ENCODE data around the gene LRRC30. TPM values are rescaled to one million over a fixed set of nuclear protein-coding genes. Genes with fewer than 3 reads are reported as not detected.
"Not testable (repeated sequence)": the region's sequence is repeated elsewhere in the genome, so short reads cannot be mapped to it uniquely, and the experiment has no call there.

LRRC30 gene
- total RNA-seq, 1 donor from 2014 or later = not detected

- no peaks in the 10 kb centered on the region for H3K36me3 ChIP-seq
- no peaks in the 10 kb centered on the region for H3K9me3 ChIP-seq (replicated peaks)
- intact Hi-C loops (cut with micrococcal nuclease) = no loop called here
- H3K4me3 ChIP-seq = no peak overlapping the region
- TF ChIP-seq CTCF (IDR thresholded peaks at IDR 0.05; ENCODE audit: borderline replicate concordance) = no peak
- H3K27me3 ChIP-seq (ENCODE audit: low read depth) = peaks cover 13% of the 10 kb centered on the region
- H3K4me1 ChIP-seq = no peaks in the 10 kb centered on the region
- H3K27ac ChIP-seq (replicated peaks) = no peak overlapping the region
- DNase-seq = no peak
These were observed 34.5 kb upstream of the LRRC30 start for GRCh38 chr18:7196421-7196820.

- peaks cover under 1% of the 10 kb centered on the region for H3K4me1 ChIP-seq
- TF ChIP-seq CTCF (IDR thresholded peaks at IDR 0.05; ENCODE audit: borderline replicate concordance) = no peak
These were observed 33.0 kb upstream of the LRRC30 start for GRCh38 chr18:7197854-7198253.

GRCh38 chr18:7198326-7198725 lies 32.6 kb upstream of the LRRC30 start:
- no peak overlapping the region for H3K4me3 ChIP-seq
- DNase-seq = no peak
- peaks cover 13% of the 10 kb centered on the region for H3K27me3 ChIP-seq (ENCODE audit: low read depth)
- H3K27ac ChIP-seq (replicated peaks) = no peak overlapping the region
- peaks cover 4% of the 10 kb centered on the region for H3K4me1 ChIP-seq
- H3K9me3 ChIP-seq (replicated peaks) = no peaks in the 10 kb centered on the region
- intact Hi-C loops (cut with micrococcal nuclease) = no loop called here
- TF ChIP-seq CTCF (IDR thresholded peaks at IDR 0.05; ENCODE audit: borderline replicate concordance) = no peak
- no peaks in the 10 kb centered on the region for H3K36me3 ChIP-seq

More at GRCh38 chr18:7197854-7198253, 33.0 kb upstream of the LRRC30 start:
- H3K9me3 ChIP-seq (replicated peaks) = no peaks in the 10 kb centered on the region
- H3K4me3 ChIP-seq = no peak overlapping the region
- intact Hi-C loops (cut with micrococcal nuclease) = no loop called here
- H3K27me3 ChIP-seq (ENCODE audit: low read depth) = peaks cover 13% of the 10 kb centered on the region
- H3K27ac ChIP-seq (replicated peaks) = no peak overlapping the region
- no peak for DNase-seq
- no peaks in the 10 kb centered on the region for H3K36me3 ChIP-seq

- H3K4me3 ChIP-seq = no peak overlapping the region
- H3K4me1 ChIP-seq = peaks cover 17% of the 10 kb centered on the region
- no peak for DNase-seq
- H3K27ac ChIP-seq (replicated peaks) = no peak overlapping the region
- no peaks in the 10 kb centered on the region for H3K27me3 ChIP-seq (ENCODE audit: low read depth)
- intact Hi-C loops (cut with micrococcal nuclease) = no loop called here
- no peaks in the 10 kb centered on the region for H3K9me3 ChIP-seq (replicated peaks)
- H3K36me3 ChIP-seq = no peaks in the 10 kb centered on the region
- TF ChIP-seq CTCF (IDR thresholded peaks at IDR 0.05; ENCODE audit: borderline replicate concordance) = no peak
These were observed 29.8 kb upstream of the LRRC30 start for GRCh38 chr18:7201096-7201495.

GRCh38 chr18:7202169-7202568 lies 28.7 kb upstream of the LRRC30 start:
- Histone ChIP-seq H3K9me3 (replicated peaks) (no peaks in the 10 kb centered on the region), H3K27ac (replicated peaks) (no peak overlapping the region), H3K4me3 (no peak overlapping the region), H3K36me3 (no peaks in the 10 kb centered on the region), H3K27me3 (ENCODE audit: low read depth) (no peaks in the 10 kb centered on the region), H3K4me1 (peaks cover 19% of the 10 kb centered on the region)
- DNase-seq = no peak
- intact Hi-C loops (cut with micrococcal nuclease) = no loop called here
- no peak for TF ChIP-seq CTCF (IDR thresholded peaks at IDR 0.05; ENCODE audit: borderline replicate concordance)

GRCh38 chr18:7203601-7204000 lies 27.3 kb upstream of the LRRC30 start:
- H3K4me1 ChIP-seq = peaks cover 25% of the 10 kb centered on the region
- H3K27me3 ChIP-seq (ENCODE audit: low read depth); H3K9me3 ChIP-seq (replicated peaks); H3K36me3 ChIP-seq; H3K4me3 ChIP-seq; H3K27ac ChIP-seq (replicated peaks); intact Hi-C loops (cut with micrococcal nuclease); DNase-seq: not testable (repeated sequence)
